Measurements from ENCODE around the gene ADAMTS18. TPM values are rescaled to one million over a fixed set of nuclear protein-coding genes. Genes with fewer than 3 reads are reported as not detected.
"Not testable (repeated sequence)": the region's sequence is repeated elsewhere in the genome, so short reads cannot be mapped to it uniquely, and the experiment has no call there.

Gene ADAMTS18
- total RNA-seq, 6 donors from 2014 or later = 0.13 TPM; not detected in 5

DNA sequence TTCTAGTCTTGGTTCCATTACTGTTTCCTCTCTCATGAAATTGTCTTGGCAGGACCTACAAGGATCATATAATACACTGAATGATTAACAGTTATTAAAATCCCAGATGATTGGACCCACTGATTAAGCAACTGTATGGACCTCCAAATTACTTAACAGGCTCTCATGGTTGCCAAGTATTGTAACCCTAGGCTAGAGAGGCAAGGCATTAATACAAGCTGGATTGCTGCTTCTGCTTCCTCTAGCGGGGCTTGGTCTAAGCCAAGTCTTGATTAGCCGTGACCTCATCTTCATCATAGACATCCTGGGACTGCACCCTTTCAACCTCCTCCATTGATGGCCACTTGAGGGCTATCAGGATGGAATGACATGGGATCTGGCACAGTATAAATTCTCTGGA is 188.7 kb downstream of the ADAMTS18 start:
- TF ChIP-seq POLR2A (IDR thresholded peaks at IDR 0.05) (no peak), EP300 (IDR thresholded peaks at IDR 0.05) (no peak), CTCF (IDR thresholded peaks at IDR 0.05) (no peak), POLR2AphosphoS5 (IDR thresholded peaks at IDR 0.05) (no peak)
- Histone ChIP-seq H3K27ac (no peak overlapping the region), H3K4me1 (no peaks in the 10 kb centered on the region), H3K9me3 (no peaks in the 10 kb centered on the region), H3K36me3 (no peaks in the 10 kb centered on the region), H3K4me3 (no peak overlapping the region), H3K27me3 (no peaks in the 10 kb centered on the region)
- ATAC-seq (ENCODE audit: low FRiP score in 2 of 2) (peak in 1 of 2 donors; percentile 70), DNase-seq (no peak)
- WGBS, 2 donors = 71 to 83% methylated on average over 1 to 2 of the region's 2 CpGs

DNA sequence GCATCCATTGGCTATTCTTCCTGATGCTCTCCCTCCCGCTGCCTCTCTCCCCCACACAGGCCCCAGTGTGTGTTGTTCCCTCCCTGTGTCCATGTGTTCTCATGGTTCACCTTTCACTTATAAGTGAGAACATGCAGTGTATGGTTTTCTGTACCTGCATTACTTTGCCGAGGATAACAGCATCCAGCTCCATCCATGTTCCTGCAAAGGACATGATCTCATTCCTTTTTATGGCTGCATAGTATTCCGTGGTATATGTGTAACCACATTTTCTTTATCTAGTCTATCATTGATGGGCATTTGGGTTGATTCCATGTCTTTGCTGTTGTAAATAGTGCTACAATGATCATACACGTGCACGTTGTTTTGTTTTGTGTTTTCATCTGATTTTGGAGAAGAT is 192.4 kb downstream of the ADAMTS18 start:
- not testable (repeated sequence) for ATAC-seq (ENCODE audit: low FRiP score in 2 of 2); H3K9me3 ChIP-seq; H3K4me3 ChIP-seq; DNase-seq; H3K27me3 ChIP-seq; H3K36me3 ChIP-seq; H3K27ac ChIP-seq; H3K4me1 ChIP-seq
- 97 to 98% methylated on average over 5 of the region's 5 CpGs for WGBS, 2 donors

DNA sequence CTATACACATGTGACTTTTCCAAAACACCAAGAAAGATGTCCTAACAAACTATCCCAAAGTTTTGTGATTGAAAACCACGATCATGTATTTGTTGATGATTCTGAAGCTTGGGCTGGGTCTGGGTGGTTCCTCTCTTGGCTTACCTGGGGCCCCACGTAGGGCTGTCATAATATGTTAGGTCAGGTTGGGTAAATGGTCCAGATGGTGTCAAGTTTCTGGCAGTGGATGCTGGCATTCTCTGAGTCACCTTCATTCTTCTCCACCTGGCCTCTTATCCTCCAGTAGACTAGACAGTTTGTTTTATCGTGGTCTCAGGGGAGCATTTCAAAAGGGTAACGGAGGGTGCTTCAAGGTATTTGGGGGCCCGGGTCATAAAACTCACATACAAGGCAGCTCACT is 196.2 kb downstream of the ADAMTS18 start:
- ATAC-seq (ENCODE audit: low FRiP score in 2 of 2) = no peak
- H3K9me3 ChIP-seq = no peaks in the 10 kb centered on the region
- DNase-seq = no peak
- no peaks in the 10 kb centered on the region for H3K36me3 ChIP-seq
- no peaks in the 10 kb centered on the region for H3K4me1 ChIP-seq
- no peak for TF ChIP-seq POLR2A (IDR thresholded peaks at IDR 0.05)
- no peak for TF ChIP-seq POLR2AphosphoS5 (IDR thresholded peaks at IDR 0.05)
- TF ChIP-seq EP300 (IDR thresholded peaks at IDR 0.05) = no peak
- no peak for TF ChIP-seq CTCF (IDR thresholded peaks at IDR 0.05)
- 67 to 75% methylated on average over 5 of the region's 5 CpGs for WGBS, 2 donors
- H3K4me3 ChIP-seq = no peak overlapping the region
- H3K27ac ChIP-seq = no peak overlapping the region
- H3K27me3 ChIP-seq = no peaks in the 10 kb centered on the region

DNA sequence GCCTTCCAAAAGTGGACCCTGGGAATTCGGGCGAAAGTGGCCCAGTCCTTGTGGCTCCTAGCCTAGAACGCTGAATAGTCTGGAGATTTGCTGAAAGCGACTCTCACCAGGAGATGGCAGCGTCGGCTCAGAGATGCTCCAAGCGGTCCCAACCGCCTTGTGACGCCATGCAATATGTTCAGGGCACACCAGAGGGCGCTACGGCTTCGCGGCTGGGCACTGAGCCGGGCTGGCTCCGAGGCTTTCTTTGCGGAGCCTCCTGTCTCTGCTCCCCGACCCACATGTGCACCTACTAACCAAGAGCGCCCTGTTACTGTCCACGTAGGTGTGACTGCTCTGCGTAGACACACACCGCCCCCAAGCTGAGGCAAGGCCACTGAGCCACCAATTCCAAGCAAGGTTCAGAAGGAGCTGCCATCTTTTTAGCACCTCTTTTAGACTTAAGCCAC is 198.7 kb downstream of the ADAMTS18 start:
- no peaks in the 10 kb centered on the region for H3K27me3 ChIP-seq
- peak; percentile 86 to 91 for DNase-seq
- peak; percentile 97 to 99 for ATAC-seq (ENCODE audit: low FRiP score in 2 of 2)
- H3K27ac ChIP-seq = no peak overlapping the region
- H3K9me3 ChIP-seq = no peaks in the 10 kb centered on the region
- WGBS, 2 donors = 1 to 4% methylated on average over 3 to 15 of the region's 21 CpGs
- H3K36me3 ChIP-seq = no peaks in the 10 kb centered on the region
- no peaks in the 10 kb centered on the region for H3K4me1 ChIP-seq
- peak overlapping the region in 1 of 4 donors; percentile 11 for H3K4me3 ChIP-seq
- TF ChIP-seq CTCF (IDR thresholded peaks at IDR 0.05) = peak; percentile 92 to 100 (median 98)
- TF ChIP-seq POLR2A (IDR thresholded peaks at IDR 0.05) = peak in 1 of 4 donors; percentile 9
- no peak for TF ChIP-seq EP300 (IDR thresholded peaks at IDR 0.05)

DNA sequence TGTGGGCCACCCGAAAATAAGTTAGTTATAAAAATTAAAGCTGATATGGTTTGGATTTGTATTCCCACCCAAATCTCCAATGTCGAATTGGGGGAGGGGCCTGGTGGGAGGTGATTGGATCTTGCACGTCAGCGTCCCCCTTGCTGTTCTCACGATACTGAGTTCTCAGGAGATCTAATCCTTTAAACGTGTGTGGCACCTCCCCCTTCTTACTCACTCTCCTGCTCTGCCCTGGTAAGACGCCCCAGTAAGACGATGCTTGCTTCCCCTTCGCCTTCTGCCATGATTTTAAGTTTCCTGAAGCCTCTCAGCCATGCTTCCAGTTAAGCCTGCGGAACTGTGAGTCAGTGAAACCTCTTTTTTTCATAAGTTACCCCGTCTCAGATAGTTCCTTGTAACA is 200.2 kb downstream of the ADAMTS18 start:
- TF ChIP-seq POLR2AphosphoS5 (IDR thresholded peaks at IDR 0.05) (no peak), EP300 (IDR thresholded peaks at IDR 0.05) (no peak), POLR2A (IDR thresholded peaks at IDR 0.05) (no peak), CTCF (IDR thresholded peaks at IDR 0.05) (no peak)
- ATAC-seq (ENCODE audit: low FRiP score in 2 of 2) = no peak

More for the DNA sequence above, 200.2 kb downstream of the ADAMTS18 start:
- H3K4me3 ChIP-seq = no peak overlapping the region
- no peaks in the 10 kb centered on the region for H3K27me3 ChIP-seq
- 37 to 42% methylated on average over 11 of the region's 11 CpGs for WGBS, 2 donors
- no peak overlapping the region for H3K27ac ChIP-seq
- H3K4me1 ChIP-seq = no peaks in the 10 kb centered on the region
- H3K9me3 ChIP-seq = no peaks in the 10 kb centered on the region
- H3K36me3 ChIP-seq = no peaks in the 10 kb centered on the region
- DNase-seq = no peak
